D721Med (cell line): ENCODE measurements around the gene DAZAP1.

Experiments used
- DNase-seq: peaks from one replicate; pipeline ENCODE4 v3.0.0; 2011; ENCODE audit warnings: low spot score; ENCODE audit not compliant: insufficient read length
- FAIRE-seq: peaks from 2 replicates; lab custom pipeline; 2011; peaks lifted over from hg19 to GRCh38; lab: Jason Lieb, UNC
- TF ChIP-seq, protein P1 (sequence below): IDR thresholded peaks from 2 replicates; pipeline ENCODE4 v1.5.1; 2012; ENCODE audit warnings: mild to moderate bottlenecking, control low read depth; ENCODE audit not compliant: insufficient read depth; ENCODE audit errors: missing control alignments

Gene DAZAP1

DNA sequence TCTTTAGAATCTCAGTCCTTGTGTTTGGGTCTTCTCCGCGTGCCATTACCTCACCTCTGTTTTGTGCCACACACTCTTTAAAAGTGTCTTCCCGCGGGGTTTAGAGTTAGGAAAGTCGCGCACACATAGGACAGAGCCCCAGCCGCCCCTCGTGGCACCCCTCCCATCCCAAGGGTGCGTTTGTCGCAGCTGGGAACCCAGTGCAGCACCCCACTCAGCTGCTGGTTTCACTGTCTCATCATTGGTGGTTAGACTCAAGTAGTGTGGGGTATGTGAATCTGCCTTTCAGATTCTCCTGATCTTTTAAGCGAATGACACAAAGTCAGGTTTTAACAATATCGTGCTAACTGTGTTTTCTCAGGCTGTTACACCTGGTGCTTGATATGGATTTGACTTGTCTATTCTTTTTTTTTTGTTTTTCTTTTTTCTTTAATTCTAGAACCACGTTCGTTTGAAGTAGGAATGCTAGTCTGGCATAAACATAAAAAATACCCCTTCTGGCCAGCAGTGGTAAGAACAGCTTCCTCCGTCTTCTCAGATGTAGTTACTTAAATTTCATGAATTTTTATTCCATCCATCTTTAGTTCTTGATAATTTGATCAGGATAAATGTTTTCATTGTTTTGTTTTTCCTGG is 43.2 kb upstream of the DAZAP1 start:
- DNase-seq (no peak), FAIRE-seq (no peak)
- TF ChIP-seq, protein P1, sequence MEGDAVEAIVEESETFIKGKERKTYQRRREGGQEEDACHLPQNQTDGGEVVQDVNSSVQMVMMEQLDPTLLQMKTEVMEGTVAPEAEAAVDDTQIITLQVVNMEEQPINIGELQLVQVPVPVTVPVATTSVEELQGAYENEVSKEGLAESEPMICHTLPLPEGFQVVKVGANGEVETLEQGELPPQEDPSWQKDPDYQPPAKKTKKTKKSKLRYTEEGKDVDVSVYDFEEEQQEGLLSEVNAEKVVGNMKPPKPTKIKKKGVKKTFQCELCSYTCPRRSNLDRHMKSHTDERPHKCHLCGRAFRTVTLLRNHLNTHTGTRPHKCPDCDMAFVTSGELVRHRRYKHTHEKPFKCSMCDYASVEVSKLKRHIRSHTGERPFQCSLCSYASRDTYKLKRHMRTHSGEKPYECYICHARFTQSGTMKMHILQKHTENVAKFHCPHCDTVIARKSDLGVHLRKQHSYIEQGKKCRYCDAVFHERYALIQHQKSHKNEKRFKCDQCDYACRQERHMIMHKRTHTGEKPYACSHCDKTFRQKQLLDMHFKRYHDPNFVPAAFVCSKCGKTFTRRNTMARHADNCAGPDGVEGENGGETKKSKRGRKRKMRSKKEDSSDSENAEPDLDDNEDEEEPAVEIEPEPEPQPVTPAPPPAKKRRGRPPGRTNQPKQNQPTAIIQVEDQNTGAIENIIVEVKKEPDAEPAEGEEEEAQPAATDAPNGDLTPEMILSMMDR: no peak

DNA sequence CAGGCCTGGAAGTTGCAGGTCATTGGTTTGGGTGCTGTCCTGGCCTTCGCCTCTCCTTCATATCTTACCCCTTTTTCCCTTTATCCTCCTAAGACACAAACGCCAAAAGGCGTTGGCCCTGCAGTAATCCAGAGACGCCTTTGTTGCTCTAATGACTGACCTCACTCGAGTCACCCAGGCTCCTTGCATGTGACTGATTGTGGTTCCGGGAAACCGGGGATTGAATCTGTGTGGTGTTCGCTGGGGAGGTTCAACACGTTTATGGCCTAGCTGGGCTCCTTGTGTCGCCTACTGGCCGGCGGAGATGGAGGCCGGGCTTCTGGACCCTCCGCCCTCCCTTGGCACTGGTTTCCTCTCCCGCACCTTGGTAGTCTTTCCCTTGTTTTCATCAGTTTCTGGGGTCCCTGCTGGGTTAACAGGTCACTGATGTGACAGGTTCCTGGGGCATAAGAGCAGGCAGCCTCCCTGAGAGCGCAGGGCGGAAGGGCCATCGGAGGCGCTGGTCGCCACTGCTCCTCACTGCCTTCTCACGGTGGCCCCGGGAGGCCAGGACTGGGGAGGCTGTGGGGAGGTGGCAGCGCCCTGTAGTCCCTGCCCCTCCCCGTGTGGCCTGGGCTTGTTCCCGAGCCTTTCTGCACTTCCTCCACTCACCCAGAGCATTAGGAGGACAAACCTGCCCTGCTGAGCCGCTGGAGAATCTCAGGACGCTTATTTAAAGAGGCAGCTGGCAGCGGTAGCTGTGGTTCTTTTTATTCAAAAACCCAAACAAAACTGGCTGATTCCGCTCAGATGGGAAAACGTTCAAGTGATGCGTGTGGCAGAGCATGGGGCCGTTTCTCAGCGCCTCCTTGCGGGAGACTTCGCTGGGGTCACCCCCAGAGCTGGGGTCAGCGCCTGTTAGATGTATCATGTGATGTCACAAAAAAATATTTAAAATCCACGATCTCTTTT is 41.8 kb upstream of the DAZAP1 start:
- no peak for DNase-seq
- TF ChIP-seq, protein P1: no peak
- no peak for FAIRE-seq

DNA sequence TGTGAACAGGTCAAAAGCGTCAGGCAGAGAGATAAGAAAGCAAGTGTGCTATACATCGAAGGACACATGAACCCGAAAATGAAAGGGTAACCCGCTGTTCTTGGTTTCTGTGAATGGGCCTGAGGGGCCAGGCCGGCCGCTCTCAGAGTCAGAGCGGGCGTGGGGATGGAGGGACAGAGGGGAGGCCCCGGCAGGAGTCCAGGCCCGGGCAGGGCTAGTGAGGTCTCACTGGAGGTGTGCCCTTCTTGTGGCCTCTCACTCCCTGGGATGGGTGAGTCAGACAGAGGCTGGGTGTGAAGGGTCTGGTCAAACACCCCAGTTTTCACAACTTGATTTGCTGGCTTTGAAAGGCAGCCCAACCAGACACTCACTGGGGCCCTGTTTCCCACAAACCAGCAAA is 41.1 kb upstream of the DAZAP1 start:
- FAIRE-seq (no peak), DNase-seq (no peak)
- TF ChIP-seq, protein P1: no peak

DNA sequence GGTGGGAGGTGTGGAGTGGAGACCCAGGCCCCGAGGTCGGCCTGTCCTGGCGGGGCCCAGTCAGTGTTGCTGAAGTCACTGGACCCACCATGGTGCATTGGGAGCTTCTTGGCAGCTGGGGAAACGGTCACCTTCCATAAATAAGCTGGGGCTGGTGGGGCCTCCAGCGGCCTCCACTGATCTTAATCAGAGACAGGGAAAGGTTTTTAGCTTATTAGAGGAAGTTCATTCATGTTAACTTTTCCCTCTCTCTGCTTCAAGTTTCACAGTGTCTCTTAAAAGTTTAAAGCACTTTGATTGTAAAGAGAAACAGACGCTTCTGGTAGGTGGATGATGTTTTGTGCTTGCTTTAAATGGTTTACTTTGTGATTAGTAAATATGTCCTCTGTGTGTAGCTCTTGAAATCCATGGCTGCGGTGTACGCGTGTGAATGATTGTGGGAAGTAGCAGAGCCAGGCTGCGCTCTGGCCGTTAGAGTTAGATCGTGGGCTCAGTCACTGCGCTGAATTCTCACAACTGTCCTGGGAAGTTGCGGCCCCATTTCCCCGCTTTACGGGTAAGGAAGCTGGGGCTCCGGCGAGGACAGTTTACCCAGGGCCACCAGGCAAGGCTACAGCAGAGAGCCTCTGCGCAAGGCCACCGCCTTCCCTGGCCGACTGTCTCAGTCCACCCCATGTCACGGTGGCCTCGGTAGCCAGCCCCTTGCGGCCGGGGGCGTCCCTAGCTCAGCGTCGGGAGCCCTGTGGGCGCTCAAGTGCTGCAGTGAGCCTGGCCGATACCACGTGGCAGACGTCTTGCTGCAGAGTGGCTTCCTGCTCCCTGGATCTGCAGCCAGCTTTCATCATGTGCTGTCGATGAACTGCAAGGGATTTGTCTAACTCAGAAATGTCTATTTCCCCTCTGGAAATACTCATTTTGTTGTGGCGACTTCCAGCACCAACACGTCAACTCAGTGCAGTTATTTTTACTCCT is 40.2 kb upstream of the DAZAP1 start:
- TF ChIP-seq, protein P1: no peak
- DNase-seq: no peak
- no peak for FAIRE-seq

DNA sequence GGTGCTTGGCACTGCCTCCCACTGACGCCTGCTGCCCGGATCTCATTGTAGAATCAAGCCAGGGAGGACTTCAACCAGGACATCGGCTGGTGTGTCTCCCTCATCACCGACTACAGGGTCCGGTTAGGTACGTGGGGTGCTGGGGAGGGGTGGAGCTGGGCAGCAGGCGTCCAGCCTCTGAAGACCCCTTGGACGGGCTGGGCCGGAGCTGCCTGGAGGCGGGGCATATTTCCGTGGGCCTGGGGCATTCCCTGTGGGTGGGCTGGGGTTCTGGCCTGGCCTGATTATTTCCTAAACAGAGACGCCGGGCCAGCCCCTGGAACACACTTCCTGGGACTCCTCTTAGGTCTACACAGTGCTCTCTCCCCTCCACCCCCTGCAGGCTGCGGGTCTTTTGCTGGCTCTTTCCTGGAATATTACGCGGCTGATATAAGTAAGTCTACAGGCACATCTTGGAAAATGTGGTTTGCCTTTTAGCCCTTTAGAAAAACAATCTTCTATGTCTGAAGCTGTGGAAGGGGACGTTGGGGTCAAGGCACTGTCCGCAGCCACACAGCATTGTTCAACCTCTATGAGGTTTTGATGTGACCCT is 38.1 kb upstream of the DAZAP1 start:
- FAIRE-seq (no peak), DNase-seq (no peak)

More for the DNA sequence above, 38.1 kb upstream of the DAZAP1 start:
- TF ChIP-seq, protein P1: no peak
